Testis (tissue), 3 donors: Measurements from ENCODE around the gene CLEC18B. TPM values are rescaled to one million over a fixed set of nuclear protein-coding genes. Genes with fewer than 3 reads are reported as not detected.

Source experiments
- DNase-seq: peaks from one replicate; pipeline ENCODE4 v3.0.0-alpha.2; 2019
- H3K27ac ChIP-seq, 2 donors: fragments of 200-600 bp; sonication (generic); one replicate each; pipeline ENCODE4 v1.5.1; 2019
- H3K27me3 ChIP-seq: fragments of 200-600 bp; sonication (generic); one replicate; pipeline ENCODE4 v1.5.1; 2019
- H3K36me3 ChIP-seq: fragments of 200-600 bp; sonication (generic); one replicate; pipeline ENCODE4 v1.5.1; 2017; ENCODE audit warnings: low read depth; ENCODE audit errors: missing control alignments
- H3K4me1 ChIP-seq: fragments of 200-600 bp; sonication (generic); one replicate; pipeline ENCODE4 v1.5.1; 2019
- H3K4me3 ChIP-seq, 2 donors: fragments of 200-600 bp; sonication (generic); one replicate each; pipeline ENCODE4 v1.5.1; 2017 to 2019
- H3K9me3 ChIP-seq: fragments of 200-600 bp; sonication (generic); one replicate; pipeline ENCODE4 v1.5.1; 2017
- CTCF ChIP-seq, 3 experiments: fragments of 450-650 bp in 2 of 3; fragments of 200-600 bp in 1 of 3; sonication (generic) in 1 of 3; IDR thresholded peaks; one replicate each; pipeline ENCODE4 v1.5.1; 2016 to 2019; ENCODE audit warnings: antibody characterized with exemption in 3 of 3, mild to moderate bottlenecking in 2 of 3, moderate library complexity in 1 of 3
- POLR2A ChIP-seq: fragments of 450-650 bp; IDR thresholded peaks from one replicate; pipeline ENCODE4 v1.6.1; 2017; ENCODE audit warnings: antibody characterized with exemption, mild to moderate bottlenecking, moderate library complexity
- WGBS, 2 donors: methylation state at CpG; one replicate each; pipeline ENCODE4 v1.1.5; 2018; 5-methylcytosine and 5-hydroxymethylcytosine counted together
- intact Hi-C: fragments of 100-400 bp; cut with DNase I; formaldehyde crosslinking; loops from one replicate; pipeline ENCODE4 v1.15.1; 2023; ENCODE audit warnings: low total_unique reads
- polyA plus RNA-seq: library from polyadenylated mRNA; stranded (reverse); fragments of 350-450 nt; fragmentation: Illumina TruSeq; extraction: RNeasy Lipid Tissue Mini Kit (QIAGEN cat#74804); gene quantifications from one replicate; pipeline ENCODE4 v1.2.3, GENCODE V29; 2014; ENCODE audit warnings: low read depth, low replicate concordance; ENCODE audit not compliant: insufficient read depth
- total RNA-seq, 2 donors: library from RNA; depleted of rRNA; stranded (reverse); fragments of >200 nt; gene quantifications; one replicate each; pipeline ENCODE4 v1.2.3, GENCODE V29; 2016

CLEC18B gene
- total and polyA plus RNA-seq, 3 donors from 2014 or later, result 13.7 to 42.8 (median 16.4) TPM

GRCh38 chr16:74465851-74466685 lies 44.8 kb upstream of the CLEC18B start:
- Histone ChIP-seq H3K27me3 (no peaks in the 10 kb centered on the region), H3K9me3 (no peaks in the 10 kb centered on the region), H3K4me3 (no peak overlapping the region), H3K36me3 (no peaks in the 10 kb centered on the region), H3K27ac (no peak overlapping the region), H3K4me1 (no peaks in the 10 kb centered on the region)
- DNase-seq, result no peak
- TF ChIP-seq CTCF (IDR thresholded peaks at IDR 0.05), result no peak
- no peak for TF ChIP-seq POLR2A
- 73 to 82% methylated on average over 6 of the region's 6 CpGs for whole genome bisulfite sequencing, 2 donors
- intact Hi-C loops, result no loop called here

GRCh38 chr16:74465281-74465680 lies 44.0 kb upstream of the CLEC18B start:
- TF ChIP-seq CTCF (IDR thresholded peaks at IDR 0.05) (no peak), POLR2A (no peak)
- Histone ChIP-seq H3K9me3 (no peaks in the 10 kb centered on the region), H3K27me3 (no peaks in the 10 kb centered on the region), H3K4me1 (no peaks in the 10 kb centered on the region), H3K36me3 (no peaks in the 10 kb centered on the region), H3K4me3 (no peak overlapping the region), H3K27ac (no peak overlapping the region)
- DNase-seq, result no peak
- intact Hi-C loops, result no loop called here
- 76 to 82% methylated on average over 7 of the region's 7 CpGs for WGBS, 2 donors

- WGBS, 2 donors, result 95 to 100% methylated on average over 2 of the region's 2 CpGs
- intact Hi-C loops, result no loop called here
- no peak for DNase-seq
- Histone ChIP-seq H3K27ac (no peak overlapping the region), H3K36me3 (no peaks in the 10 kb centered on the region), H3K27me3 (no peaks in the 10 kb centered on the region), H3K4me1 (no peaks in the 10 kb centered on the region), H3K9me3 (no peaks in the 10 kb centered on the region), H3K4me3 (no peak overlapping the region)
- TF ChIP-seq POLR2A (no peak), CTCF (IDR thresholded peaks at IDR 0.05) (no peak)
These were observed 42.6 kb upstream of the CLEC18B start for GRCh38 chr16:74463888-74464287.

- Histone ChIP-seq H3K27ac (peak overlapping the region in 1 of 2 donors; percentile 54), H3K4me1 (no peaks in the 10 kb centered on the region), H3K4me3 (no peak overlapping the region), H3K36me3 (no peaks in the 10 kb centered on the region), H3K9me3 (no peaks in the 10 kb centered on the region), H3K27me3 (no peaks in the 10 kb centered on the region)
- intact Hi-C loops, result no loop called here
- 94% methylated on average over 4 of the region's 4 CpGs for WGBS, 2 donors
- no peak for TF ChIP-seq CTCF (IDR thresholded peaks at IDR 0.05)
- no peak for TF ChIP-seq POLR2A
- no peak for DNase-seq
These were observed 41.1 kb upstream of the CLEC18B start for GRCh38 chr16:74462361-74462760.

- peak overlapping the region; percentile 31 to 54 for H3K27ac ChIP-seq
- H3K9me3 ChIP-seq, result no peaks in the 10 kb centered on the region
- no peak for TF ChIP-seq CTCF (IDR thresholded peaks at IDR 0.05)
- TF ChIP-seq POLR2A, result no peak
- WGBS, 2 donors, result 79 to 84% methylated on average over 9 of the region's 9 CpGs
- intact Hi-C loops, result no loop called here
- DNase-seq, result peak; percentile 35
- H3K4me1 ChIP-seq, result no peaks in the 10 kb centered on the region
- H3K4me3 ChIP-seq, result no peak overlapping the region
- H3K36me3 ChIP-seq, result no peaks in the 10 kb centered on the region
- H3K27me3 ChIP-seq, result no peaks in the 10 kb centered on the region
These were observed 40.5 kb upstream of the CLEC18B start for GRCh38 chr16:74461826-74462225.
